GM12874 (cell line): ENCODE data around the gene EPM2AIP1.

Experiments used
- CTCF ChIP-seq: IDR thresholded peaks from 2 replicates; pipeline ENCODE4 v1.5.1; 2011; ENCODE audit warnings: low read depth, mild to moderate bottlenecking, control low read depth, low read length, moderate library complexity; ENCODE audit not compliant: insufficient read depth

EPM2AIP1 gene

GRCh38 chr3:37030588-37030987 lies 37.7 kb upstream of the EPM2AIP1 start:
- TF ChIP-seq CTCF: no peak

- no peak for TF ChIP-seq CTCF
Measured at GRCh38 chr3:37029516-37030163, 36.7 kb upstream of the EPM2AIP1 start.

- no peak for TF ChIP-seq CTCF
Measured at GRCh38 chr3:37029111-37029510, 36.2 kb upstream of the EPM2AIP1 start.

- no peak for TF ChIP-seq CTCF
Measured at GRCh38 chr3:37028329-37028728, 35.4 kb upstream of the EPM2AIP1 start.

- no peak for TF ChIP-seq CTCF
Measured at GRCh38 chr3:37026851-37027250, 33.9 kb upstream of the EPM2AIP1 start.

GRCh38 chr3:37025561-37026335 lies 32.8 kb upstream of the EPM2AIP1 start:
- TF ChIP-seq CTCF: no peak

- no peak for TF ChIP-seq CTCF
Measured at GRCh38 chr3:37024820-37025405, 32.0 kb upstream of the EPM2AIP1 start.
